Ovary (tissue), 3 donors: Measurements from ENCODE around the gene PRMT3.

Experiments used
- EP300 ChIP-seq: sonication (generic); formaldehyde crosslinking; IDR thresholded peaks from one replicate; pipeline ENCODE4 v1.6.1; 2017; ENCODE audit warnings: antibody characterized with exemption
- POLR2A ChIP-seq: fragments of 450-650 bp; IDR thresholded peaks from one replicate; pipeline ENCODE4 v1.6.1; 2017; ENCODE audit warnings: antibody characterized with exemption, mild to moderate bottlenecking, moderate library complexity
- TF ChIP-seq, protein P1 (sequence below), 3 donors: fragments of 450-650 bp in 2 of 3; fragments of 200-600 bp in 1 of 3; IDR thresholded peaks; one replicate each; pipeline versions ENCODE4 v1.5.1 to v1.8.0; 2016 to 2022; ENCODE audit warnings: antibody characterized with exemption in 3 of 3, mild to moderate bottlenecking in 1 of 3
- donor health status: DM: no; HTN: no; CAD: no.

GRCh38 chr11:20362481-20362880 lies 25.0 kb upstream of the PRMT3 start:
- TF ChIP-seq, protein P1, sequence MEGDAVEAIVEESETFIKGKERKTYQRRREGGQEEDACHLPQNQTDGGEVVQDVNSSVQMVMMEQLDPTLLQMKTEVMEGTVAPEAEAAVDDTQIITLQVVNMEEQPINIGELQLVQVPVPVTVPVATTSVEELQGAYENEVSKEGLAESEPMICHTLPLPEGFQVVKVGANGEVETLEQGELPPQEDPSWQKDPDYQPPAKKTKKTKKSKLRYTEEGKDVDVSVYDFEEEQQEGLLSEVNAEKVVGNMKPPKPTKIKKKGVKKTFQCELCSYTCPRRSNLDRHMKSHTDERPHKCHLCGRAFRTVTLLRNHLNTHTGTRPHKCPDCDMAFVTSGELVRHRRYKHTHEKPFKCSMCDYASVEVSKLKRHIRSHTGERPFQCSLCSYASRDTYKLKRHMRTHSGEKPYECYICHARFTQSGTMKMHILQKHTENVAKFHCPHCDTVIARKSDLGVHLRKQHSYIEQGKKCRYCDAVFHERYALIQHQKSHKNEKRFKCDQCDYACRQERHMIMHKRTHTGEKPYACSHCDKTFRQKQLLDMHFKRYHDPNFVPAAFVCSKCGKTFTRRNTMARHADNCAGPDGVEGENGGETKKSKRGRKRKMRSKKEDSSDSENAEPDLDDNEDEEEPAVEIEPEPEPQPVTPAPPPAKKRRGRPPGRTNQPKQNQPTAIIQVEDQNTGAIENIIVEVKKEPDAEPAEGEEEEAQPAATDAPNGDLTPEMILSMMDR (IDR thresholded peaks at IDR 0.05) = no peak
- TF ChIP-seq POLR2A (no peak), EP300 (no peak)
